Measurements from ENCODE around the gene TFE3.

The TFE3 gene

DNA sequence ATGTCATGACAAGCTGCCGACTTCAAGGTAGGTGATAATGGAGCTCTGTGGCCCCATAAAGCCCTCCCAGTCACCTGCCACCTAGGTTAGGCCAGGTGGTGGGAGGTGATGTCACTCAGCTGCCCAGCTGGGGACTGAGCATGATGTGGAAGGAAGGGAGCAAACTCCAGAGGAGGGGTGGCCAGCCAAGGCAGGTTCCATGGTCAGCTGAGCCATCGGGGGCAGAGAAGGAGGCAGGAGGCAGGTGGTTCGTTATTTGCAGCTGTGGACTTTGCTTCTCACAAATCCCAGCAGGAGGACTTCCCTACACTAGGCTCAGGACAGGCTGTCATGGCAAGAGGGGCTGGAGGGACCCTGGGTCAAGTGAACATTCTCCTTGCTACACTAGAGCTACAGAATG is 17.8 kb upstream of the TFE3 start:
- DNase-seq (ENCODE audit: low read depth): no peak

DNA sequence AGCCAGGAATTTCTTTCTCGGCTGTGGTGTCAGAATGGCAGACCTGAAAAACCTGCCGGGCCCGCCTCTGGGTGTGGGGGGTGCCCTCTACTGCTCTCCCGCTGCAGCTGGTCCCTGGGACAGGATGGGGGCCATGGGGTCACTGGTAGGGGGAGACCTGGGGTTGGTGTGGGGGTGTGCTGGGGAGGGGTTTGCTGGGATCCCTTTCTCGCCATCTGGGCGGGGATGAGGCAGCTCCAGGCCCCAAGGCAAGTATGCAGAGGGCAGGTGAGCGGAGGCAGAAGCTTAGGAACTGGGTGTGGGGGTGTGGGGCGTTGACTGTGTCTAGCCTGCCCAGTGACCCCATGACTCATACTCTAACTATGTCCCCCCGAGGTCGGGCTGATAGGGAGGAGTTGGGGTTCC is 16.5 kb upstream of the TFE3 start:
- DNase-seq (ENCODE audit: low read depth): no peak

DNA sequence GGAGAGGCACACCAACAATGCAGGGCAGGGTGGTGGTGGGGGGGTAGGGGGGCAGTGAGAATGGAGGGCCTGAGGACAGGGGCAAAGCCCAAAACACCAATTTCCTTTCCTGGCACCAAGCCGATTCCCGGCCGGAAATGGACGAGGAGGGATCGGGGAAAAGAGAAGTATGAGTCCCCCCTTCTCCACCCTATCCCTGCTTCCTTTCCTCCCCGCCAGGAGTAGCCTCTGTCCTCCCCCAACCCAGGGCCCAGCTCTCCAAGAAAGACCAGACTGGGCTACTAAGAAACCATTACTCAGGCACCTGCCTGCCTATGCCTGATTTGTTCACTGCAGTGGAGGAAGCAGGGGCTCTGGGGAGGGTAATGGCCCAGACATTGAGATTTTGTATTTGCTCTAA is 16.0 kb upstream of the TFE3 start:
- no peak for DNase-seq (ENCODE audit: low read depth)

DNA sequence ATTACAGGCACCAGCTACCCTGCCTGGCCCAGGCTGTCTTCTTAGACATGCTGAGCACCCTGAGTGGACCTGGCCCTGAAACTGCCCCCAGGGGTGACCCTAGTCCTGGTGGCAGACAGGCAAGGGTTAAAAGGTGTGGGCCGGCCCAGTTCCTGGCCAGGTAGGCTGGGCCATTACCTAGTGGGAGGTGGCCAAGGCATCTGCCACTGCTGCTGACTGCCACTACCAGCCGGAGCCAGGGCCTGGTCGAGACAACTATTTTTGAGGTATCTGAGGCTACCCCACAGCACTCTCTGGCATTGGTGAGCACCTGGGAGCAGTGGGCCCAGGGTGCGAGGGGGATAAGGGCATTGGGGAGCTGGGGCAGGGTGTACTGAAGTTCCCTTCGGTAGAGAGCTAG is 15.6 kb upstream of the TFE3 start, which contains the start of gene CCDC120:
CCDC120 (plus strand) TSS at position 206 of the 400 bp plus-strand sequence. CDS start 3,043 bp downstream, outside the sequence.
- no peak for DNase-seq (ENCODE audit: low read depth)

DNA sequence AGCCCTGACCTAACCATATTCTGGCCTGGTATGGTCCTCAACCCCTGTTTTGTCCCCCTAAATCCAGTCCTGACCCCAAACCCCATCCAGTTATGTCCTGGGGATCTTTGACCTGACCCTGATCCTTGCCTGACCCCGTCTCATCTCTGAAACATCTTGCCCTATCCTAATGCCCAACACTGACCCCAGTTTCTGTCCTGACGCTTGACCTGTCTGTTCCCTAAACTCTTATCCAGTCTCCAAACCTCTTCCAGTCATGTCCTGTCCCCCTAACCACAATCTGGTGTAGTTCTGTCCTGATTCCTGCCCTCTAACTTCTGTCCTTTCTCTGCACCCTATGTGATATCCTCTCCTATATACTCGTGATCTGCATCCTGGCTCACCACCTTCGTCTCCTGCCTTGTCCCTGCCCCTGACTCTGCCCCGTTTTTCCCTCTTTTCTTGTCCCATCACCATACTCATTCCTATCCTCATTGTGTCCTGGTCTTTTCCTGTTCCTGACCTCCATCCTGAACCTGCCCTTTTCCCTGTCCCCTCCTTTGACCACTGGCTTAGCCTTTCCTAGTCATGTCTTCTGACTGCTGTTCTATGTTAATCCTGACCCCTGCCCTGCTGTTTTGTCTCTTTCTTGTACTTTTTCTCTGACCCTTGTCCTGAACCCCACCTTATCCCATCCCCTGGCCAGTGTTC is 11.1 kb upstream of the TFE3 start:
- no peak for DNase-seq (ENCODE audit: low read depth)

DNA sequence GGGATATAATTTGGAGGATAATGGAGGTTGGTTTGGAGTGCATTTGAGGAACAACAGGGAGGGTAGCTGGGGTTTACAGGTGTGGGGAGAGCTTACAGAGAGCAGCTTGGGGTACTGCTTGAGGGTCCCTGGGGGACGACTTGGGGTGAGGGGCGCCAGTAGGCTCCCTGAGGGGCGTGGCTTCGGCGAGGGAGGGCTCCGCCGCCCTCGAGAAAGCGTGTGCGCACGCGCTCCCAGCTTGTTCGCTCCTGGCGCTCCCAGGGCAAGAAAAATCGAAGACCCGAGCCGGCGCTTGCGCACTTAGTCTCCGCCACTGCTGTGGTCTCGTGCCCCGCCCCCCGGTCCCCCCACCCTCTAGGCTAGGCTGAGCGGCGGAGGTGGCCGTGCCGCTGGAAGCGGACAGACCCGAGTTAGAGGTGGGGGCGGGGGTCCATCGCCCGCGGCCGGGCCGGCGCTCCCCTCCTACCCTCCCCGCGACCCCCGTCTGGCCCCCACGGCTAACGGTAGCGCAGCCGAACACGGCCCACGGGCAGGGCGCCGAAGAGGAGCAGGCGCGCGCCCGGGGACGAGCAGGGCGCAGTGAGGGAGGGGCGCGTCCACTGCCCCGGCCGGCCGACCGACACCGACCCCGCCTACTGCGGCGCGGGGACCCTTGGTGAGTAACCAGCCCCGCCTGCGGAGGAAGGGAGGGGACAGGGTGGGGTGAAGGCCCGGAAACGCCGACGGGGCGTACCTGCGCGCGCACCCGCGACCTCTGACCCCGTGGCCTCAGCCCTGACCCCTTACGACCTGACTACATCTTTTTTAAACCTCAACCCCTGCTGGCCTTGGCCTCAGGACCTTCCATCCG is 10.3 kb upstream of the TFE3 start:
- DNase-seq (ENCODE audit: low read depth): no peak

DNA sequence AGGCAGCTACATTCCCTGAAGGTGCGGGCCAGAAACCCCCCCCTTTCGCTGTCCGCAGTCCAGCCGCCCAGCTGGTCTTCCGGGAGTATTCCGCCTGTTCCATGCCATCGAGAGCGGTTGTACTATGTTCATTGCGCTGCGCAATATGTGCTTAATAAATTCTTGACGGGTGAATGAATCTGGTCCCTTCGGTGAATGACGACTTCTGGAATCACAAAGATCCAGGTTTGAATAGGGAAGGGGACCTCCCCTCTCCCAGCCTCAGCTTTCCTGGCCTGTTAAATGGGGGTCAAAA is 777 bp upstream of the TFE3 start:
- no peak for DNase-seq (ENCODE audit: low read depth)

DNA sequence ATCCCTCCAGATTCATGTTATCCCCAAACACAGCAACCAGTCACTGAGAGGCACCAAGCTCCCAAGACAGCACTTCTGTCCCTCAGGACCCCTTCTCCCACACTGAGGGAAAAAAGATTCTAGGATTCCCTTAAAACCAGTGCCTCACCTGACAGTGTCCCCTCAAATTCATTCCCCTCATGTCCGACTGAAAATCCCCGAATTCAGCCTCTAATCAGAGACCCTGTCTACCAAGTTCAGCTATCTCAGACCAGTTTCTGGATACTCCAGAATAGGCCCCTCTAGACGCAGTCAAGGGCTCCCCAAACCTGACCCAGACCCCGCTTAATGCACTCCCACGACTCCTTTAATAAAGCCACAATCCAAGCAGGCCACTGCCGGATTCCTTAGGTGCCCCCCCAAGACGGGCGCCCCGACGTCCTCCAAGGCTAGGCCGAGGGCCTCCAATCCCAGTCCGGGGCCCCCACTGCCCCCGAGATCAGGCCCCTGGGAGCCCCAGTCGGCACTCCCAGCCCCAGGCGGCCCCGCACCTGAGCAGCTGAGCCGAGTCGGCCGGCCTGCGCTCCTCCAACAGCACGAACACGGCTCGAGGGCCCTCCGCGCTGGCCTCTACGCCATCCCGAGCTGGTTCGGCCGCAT is 457 bp downstream of the TFE3 start:
- no peak for DNase-seq (ENCODE audit: low read depth)

DNA sequence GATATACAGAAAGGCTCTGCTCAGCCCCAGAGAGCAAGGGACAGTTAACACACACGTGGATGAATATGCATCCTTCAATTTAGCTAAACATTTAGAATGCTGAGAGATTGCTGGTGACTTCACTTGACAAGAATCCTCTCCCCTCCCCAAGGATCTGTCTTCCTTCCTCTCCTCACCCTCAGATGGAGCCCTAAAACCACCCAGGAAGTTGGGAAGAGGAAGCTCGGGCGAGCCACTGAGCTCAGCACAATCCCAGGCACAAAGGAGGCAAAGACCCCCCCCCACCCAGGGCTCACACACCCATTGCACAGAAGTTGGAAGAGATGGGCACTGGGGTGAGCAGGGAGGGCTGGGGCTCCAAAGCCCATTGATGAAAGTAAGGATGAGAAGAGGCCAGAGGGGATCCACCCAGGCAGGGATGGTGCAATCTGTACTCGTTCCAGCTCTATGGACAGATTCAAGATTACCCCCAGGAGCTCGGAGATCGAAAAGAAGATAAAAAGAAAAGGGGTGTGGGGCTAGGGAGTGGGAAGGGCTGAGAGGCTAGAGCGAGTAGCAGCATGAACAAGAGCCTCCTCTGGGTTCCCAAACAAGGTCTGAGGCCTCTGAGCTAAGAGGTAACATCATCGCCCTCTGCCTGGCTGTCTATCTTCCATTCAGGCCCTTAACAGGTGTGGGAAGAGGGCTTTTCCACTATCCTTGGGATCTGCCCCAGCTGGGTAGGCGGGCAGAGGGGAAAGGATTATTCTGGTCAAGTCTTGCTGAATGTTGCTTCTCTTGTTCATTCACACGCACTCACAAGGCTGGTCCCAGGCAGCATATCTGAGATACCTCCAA is 1.2 kb downstream of the TFE3 start:
- DNase-seq (ENCODE audit: low read depth): peak; percentile 44

DNA sequence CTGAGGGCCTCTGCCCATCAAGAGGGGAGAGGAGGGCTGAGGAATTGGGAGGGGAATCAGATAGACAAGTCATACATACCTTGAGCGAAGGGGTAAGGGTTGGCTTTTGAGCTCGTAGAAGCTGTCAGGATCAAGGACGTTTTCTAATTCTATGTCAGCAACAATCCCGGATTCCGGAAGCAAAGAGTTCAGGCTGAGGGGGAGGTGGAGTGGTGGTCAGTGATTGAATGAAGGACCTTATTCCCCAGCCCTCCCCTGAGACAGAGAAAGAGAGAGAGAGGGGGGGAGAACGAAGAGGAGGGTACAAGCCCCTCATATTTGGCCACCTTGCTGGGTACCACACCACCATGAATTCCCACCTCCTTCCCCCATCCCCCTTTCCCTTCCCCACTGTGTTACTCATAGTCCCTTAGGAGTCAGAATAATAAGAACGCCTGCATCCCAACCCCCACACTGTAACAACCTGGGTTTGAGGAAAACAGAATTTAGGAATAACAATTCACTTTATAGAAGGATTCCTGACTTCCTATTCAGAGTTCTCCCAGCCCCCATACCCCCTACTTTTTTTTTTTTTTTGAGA is 2.7 kb downstream of the TFE3 start:
- no peak for DNase-seq (ENCODE audit: low read depth)

DNA sequence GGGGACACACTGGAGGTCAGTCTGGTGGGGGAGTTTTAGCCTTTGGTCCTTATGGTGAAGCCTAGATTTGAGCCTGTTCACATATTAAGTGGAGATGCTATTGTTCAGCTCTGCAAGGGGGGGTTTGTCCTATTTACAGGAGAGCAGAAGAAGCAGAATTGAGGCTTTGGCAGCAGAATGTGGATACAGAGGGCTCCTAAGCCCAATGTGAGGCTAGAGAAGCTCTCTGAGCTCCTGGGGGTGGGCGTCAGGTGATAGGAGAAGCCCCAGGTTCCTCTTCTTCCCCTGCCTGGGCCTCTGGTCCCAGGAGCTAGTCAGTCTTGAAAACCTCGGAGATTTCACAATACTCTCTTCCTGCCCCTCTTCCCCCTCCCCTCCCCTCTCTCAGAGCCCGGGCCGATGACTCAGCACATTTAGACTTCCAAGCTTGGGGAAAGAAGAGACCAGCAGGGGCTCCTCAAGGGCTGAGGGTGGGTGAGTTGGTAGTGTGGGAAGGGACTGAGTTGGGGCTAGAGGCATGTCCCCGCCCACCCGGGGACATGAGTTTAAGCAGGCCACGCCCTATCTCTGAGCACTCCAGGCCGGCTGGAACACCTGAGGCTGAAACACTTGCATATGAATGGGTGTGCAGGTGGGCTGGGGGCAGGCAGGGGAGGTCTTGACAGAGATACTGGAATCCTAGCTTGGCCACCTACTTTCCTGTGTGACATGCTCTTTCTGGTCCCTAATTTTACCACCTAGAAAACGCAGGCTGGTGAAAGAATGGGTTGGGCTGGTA is 3.4 kb downstream of the TFE3 start:
- DNase-seq (ENCODE audit: low read depth): peak; percentile 90

DNA sequence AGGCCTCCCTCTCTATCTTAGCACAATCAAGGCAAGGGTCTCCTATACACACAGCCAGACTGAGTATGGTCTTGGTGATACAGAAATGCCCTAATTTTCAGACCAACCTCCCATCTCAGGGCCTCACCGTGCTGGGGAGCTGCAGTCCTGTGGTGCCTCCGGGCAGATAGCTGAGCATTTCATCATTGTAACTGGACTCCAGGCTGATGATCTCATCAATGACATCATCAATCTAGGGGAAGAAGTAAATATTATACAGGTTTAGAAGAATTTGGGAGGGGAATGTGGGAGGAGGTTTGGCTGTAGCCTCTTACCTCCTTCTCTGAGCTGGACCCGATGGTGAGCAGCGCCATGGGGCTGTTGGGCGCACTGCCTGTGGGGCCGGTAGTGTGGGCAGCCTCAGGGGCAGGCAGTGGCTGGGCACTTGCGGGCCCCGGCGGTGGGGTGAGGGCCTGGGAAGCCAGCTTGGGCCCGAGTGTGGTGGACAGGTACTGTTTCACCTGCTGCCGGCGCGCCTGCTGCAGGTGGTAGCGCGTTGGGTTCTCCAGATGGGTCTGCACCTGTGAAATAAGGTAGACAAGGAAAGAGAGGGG is 5.2 kb downstream of the TFE3 start:
- peak; percentile 64 for DNase-seq (ENCODE audit: low read depth)

DNA sequence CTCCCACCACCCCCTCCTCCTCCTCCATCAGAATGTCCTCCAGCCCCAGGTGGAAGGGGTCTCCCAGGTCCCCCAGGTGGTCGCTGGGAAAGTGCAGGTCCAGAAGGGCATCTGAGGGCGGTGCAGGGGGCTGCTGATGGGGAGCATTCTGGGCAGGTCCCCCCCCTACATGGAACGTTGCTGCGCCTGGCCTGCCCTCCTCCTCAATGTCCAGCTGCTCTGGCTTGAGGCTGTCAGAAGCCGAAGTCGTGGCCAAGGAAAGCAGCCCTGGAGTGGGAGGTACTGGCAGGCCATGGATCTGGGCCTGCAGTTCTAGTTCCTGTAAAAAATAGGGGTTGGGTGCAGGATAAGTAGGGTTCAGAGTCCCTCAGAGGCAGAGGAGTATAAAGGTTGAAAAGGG is 12.9 kb downstream of the TFE3 start:
- DNase-seq (ENCODE audit: low read depth): no peak

DNA sequence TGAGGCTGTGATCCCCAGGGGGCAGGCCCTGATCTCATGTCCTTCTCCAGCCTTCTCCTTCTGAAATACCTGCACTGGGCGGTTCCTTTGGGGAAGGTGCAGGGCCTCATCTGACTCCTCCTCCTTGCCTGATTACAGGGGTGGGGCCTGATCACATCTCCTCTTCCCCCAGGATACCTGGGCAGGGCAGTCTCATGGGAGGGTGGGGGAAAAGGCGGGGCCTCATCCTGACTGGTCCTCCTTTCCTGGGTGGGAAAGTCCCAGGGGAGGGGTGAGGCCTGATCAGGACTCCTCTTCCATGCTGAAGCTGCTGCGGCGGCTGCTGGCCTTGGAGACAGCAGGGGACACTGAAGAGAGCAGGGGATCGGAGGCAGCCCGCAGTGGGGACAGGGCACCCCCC is 13.3 kb downstream of the TFE3 start:
- no peak for DNase-seq (ENCODE audit: low read depth)

DNA sequence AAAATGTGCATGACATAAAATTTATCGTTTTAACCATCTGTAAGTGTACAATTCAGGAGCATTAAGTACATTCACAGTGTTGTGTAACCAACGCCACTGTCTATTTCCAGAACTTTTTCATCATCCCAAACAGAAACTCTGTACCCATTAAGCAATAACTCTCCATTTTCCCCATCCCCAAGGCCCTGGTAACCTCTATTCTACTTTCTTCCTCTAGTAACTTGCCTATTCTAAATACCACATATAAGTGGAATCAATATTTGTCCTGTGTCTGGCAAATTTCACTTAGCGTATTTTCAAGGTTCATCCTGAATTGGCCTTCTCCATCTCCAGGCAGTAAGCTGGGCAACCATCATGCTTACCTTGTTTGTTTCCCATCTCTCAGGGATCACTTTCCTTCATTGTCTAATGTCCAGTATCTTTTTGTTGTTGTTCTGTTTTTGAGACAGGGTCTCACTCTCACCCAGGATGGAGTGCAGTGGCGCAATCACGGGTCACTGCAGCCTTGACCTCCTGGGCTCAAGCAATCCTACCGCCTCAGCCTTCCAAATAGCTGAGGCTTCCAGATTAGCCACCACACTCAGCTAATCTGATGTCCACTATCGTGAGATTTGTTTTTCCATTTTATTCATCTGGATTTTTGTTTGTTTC is 23.4 kb downstream of the TFE3 start:
- DNase-seq (ENCODE audit: low read depth): peak; percentile 3

DNA sequence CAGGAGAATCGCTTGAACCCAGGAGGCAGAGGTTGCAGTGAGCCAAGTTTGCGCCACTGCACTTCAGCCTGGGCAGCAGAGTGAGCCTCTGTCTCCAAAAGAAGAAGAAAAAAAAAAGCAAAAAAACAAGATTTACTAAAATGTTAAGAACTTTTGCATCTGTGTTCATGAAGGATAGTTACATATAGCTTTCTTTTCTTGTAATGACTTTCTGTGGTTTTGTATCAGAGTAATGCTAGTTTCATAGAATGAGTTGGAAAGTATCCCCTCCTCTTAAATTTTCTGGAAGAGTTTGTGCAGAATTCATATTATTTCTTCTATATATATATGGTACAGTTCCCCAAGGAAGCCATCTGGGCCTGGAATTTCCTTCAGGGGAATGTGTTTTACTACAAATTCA is 24.1 kb downstream of the TFE3 start:
- DNase-seq (ENCODE audit: low read depth): no peak

DNA sequence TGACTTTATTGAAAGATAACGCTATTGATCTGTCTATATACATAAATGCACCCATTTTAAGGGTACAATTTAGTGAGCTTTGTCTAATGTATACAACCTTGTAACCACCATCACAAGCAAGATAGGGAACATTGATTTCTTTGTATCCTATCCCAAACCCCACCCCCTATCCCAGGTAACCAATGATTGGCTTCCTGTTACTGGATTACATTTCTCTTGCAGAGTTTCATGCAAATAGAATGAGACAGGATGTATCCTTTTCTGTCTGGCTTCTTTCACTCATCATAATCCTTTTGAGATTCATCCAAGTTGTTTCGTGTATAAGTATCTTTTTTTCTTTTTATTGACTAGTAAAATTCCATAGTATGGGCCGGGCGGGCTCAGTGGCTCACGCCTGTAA is 39.5 kb downstream of the TFE3 start:
- DNase-seq (ENCODE audit: low read depth): no peak

DNA sequence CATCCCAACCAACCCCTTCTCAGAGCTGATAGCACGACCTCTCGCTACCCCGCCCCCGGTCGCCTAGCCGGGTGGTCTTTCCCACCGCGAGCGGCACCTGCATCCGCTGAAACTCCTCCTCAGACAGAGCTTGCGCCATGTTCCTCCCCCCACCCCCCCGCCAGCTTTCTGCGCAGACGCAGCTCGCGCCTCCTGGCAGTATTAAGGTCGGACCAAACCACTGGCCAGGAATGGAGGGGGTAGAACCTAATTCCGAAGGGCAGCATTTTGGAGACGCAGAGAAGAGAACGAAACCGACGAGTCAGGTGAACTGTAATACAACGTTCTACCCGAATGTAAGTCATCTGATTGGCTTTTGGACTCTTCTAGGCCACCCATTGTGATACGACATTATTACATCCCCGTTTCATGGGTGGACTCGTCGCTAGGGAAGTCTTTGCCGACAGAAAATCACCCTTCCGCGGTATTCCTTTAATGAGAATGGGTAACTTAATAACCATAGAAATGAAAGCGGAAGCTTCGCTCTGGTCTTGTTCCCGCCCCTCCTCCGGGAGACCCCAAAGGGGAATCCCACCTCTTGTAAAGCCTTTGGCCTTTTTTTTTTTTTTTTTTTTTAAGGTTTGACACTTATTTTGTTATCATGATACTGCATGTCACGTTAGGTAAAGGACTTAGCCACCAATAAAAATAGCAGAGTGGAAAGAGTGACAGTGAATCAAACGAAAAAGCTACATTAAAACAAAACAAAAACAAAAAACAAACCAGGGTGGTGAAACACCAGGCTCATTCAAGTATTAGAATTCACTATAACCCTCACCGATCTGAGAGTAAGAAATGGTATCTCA is 40.8 kb downstream of the TFE3 start, which contains the start of gene GRIPAP1:
GRIPAP1 (minus strand) TSS at position 174 of the 845 bp plus-strand sequence; CDS start at position 139, 35 bp downstream.
- peak; percentile 94 for DNase-seq (ENCODE audit: low read depth)

DNA sequence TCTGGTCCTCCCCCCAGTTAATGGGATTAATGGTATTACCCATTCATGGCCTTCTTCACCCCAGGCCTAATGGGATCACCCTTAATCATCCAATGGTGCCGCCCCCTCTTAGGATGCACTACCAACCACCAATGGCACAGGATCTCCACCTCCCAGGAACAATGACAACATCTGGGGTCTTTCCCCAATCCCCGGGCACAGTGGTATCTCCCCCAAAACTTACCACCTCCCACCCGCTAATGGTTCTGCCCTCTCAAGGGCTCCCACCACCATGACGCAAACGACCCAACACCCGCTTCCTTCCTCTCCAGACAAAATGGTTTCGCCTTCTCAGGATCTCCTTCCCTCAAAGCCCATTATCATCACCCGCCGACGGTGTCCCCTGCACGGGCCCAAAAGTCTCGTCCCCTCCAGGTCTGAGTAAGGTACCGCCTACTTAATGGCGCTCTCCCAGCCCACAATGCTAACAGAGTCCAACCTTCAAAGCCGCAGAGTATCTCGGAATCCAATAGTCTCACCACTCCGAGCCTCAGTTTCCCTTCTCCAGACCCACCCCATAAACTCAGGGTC is 41.6 kb downstream of the TFE3 start:
- peak; percentile 15 for DNase-seq (ENCODE audit: low read depth)
